Esophagus muscularis mucosa (tissue), 4 donors: ENCODE measurements around the gene ATP1A3. TPM values are rescaled to one million over a fixed set of nuclear protein-coding genes. Genes with fewer than 3 reads are reported as not detected.

Source experiments
- DNase-seq: peaks from one replicate; pipeline ENCODE4 v3.0.0-alpha.2; 2017; ENCODE audit errors: extremely low spot score
- H3K27ac ChIP-seq, 4 donors: fragments of 200-600 bp; sonication (generic); replicated peaks in 1 of 4; 1 replicate in 3 of 4; 2 replicates in 1 of 4; pipeline ENCODE4 v1.5.1; 2016 to 2019; ENCODE audit warnings: mild to moderate bottlenecking in 1 of 4
- H3K27me3 ChIP-seq, 4 donors: fragments of 200-600 bp; sonication (generic); one replicate each; pipeline versions ENCODE4 v1.5.1 to v1.6.0; 2016 to 2019
- H3K36me3 ChIP-seq, 4 donors: fragments of 200-600 bp; sonication (generic); one replicate each; pipeline ENCODE4 v1.5.1; 2016 to 2019
- H3K4me1 ChIP-seq, 4 donors: fragments of 200-600 bp; sonication (generic); one replicate each; pipeline ENCODE4 v1.5.1; 2016 to 2019
- H3K4me3 ChIP-seq, 4 donors: fragments of 200-600 bp; sonication (generic); 1 replicate in 2 of 4; 2 replicates in 2 of 4; pipeline ENCODE4 v1.5.1; 2016 to 2019; ENCODE audit warnings: mild to moderate bottlenecking in 4 of 4, moderate library complexity in 1 of 4
- H3K9me3 ChIP-seq, 4 donors: fragments of 200-600 bp; sonication (generic); 1 replicate in 3 of 4; 2 replicates in 1 of 4; pipeline ENCODE4 v1.5.1; 2016 to 2019
- EP300 ChIP-seq: sonication (generic); formaldehyde crosslinking; IDR thresholded peaks from one replicate; pipeline ENCODE4 v1.6.1; 2017; ENCODE audit warnings: antibody characterized with exemption
- POLR2A ChIP-seq: fragments of 450-650 bp; IDR thresholded peaks from one replicate; pipeline ENCODE4 v1.6.1; 2017; ENCODE audit warnings: antibody characterized with exemption, moderate library complexity, mild to moderate bottlenecking, low read depth
- POLR2AphosphoS5 ChIP-seq, 2 donors: sonication (generic); formaldehyde crosslinking; IDR thresholded peaks; one replicate each; pipeline ENCODE4 v1.6.1; 2017; ENCODE audit warnings: antibody characterized with exemption in 2 of 2
- WGBS: methylation state at CpG from one replicate; pipeline ENCODE4 v1.1.5; 2018; 5-methylcytosine and 5-hydroxymethylcytosine counted together
- intact Hi-C: fragments of 100-400 bp; cut with DNase I; formaldehyde crosslinking; loops from one replicate; pipeline ENCODE4 v1.15.1; 2023
- total RNA-seq, 4 donors: library from RNA; depleted of rRNA; stranded (reverse); fragments of >200 nt; gene quantifications; one replicate each; pipeline versions ENCODE4 v1.1.0 to v1.2.1, GENCODE V29; 2016
- TF ChIP-seq, protein P1 (sequence below), 3 experiments: fragments of 200-600 bp in 2 of 3; fragments of 450-650 bp in 1 of 3; sonication (generic) in 2 of 3; IDR thresholded peaks; one replicate each; pipeline ENCODE4 v1.5.1; 2017 to 2019; ENCODE audit warnings: antibody characterized with exemption in 3 of 3, mild to moderate bottlenecking in 2 of 3, moderate library complexity in 1 of 3

The ATP1A3 gene
- total RNA-seq, 4 donors from 2014 or later = 2.1 to 4.3 (median 3.5) TPM

- no peak overlapping the region for H3K4me3 ChIP-seq
- H3K4me1 ChIP-seq = peaks cover 7 to 11% (median 8%) of the 10 kb centered on the region in 4 donors
- H3K27me3 ChIP-seq = peaks cover 0 to 33% (median 14%) of the 10 kb centered on the region in 4 donors
- DNase-seq = no peak
- H3K27ac ChIP-seq = no peak overlapping the region
- H3K36me3 ChIP-seq = peaks cover 0 to 32% (median 0%) of the 10 kb centered on the region in 4 donors
- intact Hi-C loops = no loop called here
- no peak for TF ChIP-seq POLR2A
- TF ChIP-seq, protein P1, sequence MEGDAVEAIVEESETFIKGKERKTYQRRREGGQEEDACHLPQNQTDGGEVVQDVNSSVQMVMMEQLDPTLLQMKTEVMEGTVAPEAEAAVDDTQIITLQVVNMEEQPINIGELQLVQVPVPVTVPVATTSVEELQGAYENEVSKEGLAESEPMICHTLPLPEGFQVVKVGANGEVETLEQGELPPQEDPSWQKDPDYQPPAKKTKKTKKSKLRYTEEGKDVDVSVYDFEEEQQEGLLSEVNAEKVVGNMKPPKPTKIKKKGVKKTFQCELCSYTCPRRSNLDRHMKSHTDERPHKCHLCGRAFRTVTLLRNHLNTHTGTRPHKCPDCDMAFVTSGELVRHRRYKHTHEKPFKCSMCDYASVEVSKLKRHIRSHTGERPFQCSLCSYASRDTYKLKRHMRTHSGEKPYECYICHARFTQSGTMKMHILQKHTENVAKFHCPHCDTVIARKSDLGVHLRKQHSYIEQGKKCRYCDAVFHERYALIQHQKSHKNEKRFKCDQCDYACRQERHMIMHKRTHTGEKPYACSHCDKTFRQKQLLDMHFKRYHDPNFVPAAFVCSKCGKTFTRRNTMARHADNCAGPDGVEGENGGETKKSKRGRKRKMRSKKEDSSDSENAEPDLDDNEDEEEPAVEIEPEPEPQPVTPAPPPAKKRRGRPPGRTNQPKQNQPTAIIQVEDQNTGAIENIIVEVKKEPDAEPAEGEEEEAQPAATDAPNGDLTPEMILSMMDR (IDR thresholded peaks at IDR 0.05) = no peak
- TF ChIP-seq POLR2AphosphoS5 (IDR thresholded peaks at IDR 0.05) = no peak
- TF ChIP-seq EP300 = no peak
- WGBS = 86% methylated on average over 9 of the region's 9 CpGs
- H3K9me3 ChIP-seq = no peaks in the 10 kb centered on the region
Measured at GRCh38 chr19:41988947-41989346, 5.1 kb downstream of the ATP1A3 start.

DNA sequence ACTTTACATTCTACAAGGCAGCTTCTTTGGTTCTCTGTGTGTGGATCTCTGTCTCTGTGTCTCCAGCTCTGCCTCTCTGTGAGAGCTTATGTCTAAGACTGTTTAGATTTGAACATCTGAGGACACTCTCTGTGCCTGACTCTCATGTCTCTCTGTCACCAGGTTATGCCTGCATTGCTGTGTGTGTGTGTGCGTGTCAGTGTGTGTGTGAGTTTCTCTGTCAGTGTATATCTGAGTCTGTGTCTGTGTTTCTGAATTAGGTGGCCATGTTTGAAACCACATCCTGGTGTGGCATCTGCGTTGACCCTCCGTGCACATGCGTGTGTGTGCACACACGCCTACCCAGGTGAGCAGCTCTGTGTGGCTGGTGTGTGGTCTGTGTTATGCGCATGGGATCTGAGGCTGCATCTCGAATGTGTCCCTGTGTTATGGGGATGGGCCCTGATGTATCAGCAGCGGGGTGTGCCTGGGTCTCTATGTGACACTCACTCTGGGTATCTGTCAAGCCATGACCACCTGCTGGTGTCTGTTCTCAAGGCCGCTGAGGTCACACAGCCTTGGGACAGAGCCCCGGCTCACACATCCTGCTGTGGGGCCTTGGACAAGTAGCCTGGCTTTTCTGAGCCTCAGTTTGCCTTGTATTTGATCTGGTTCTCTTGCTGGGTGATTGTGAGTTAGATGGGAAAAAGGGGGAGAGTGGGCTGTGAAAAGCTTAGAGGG is 6.7 kb downstream of the ATP1A3 start:
- peaks cover 0 to 32% (median 0%) of the 10 kb centered on the region in 4 donors for H3K36me3 ChIP-seq
- H3K4me3 ChIP-seq = no peak overlapping the region
- H3K27me3 ChIP-seq = peaks cover 0 to 17% (median 5%) of the 10 kb centered on the region in 4 donors
- no peaks in the 10 kb centered on the region for H3K9me3 ChIP-seq
- no peak for TF ChIP-seq EP300
- TF ChIP-seq, protein P1 (IDR thresholded peaks at IDR 0.05) = no peak
- no peak for TF ChIP-seq POLR2AphosphoS5 (IDR thresholded peaks at IDR 0.05)
- no peak for TF ChIP-seq POLR2A
- DNase-seq = no peak
- WGBS = 86% methylated on average over 8 of the region's 10 CpGs
- H3K27ac ChIP-seq = no peak overlapping the region
- peaks cover 0 to 3% (median 0%) of the 10 kb centered on the region in 4 donors for H3K4me1 ChIP-seq
- intact Hi-C loops = no loop called here

- H3K36me3 ChIP-seq = peaks cover 0 to 48% (median 0%) of the 10 kb centered on the region in 4 donors
- no peaks in the 10 kb centered on the region for H3K9me3 ChIP-seq
- no peak for DNase-seq
- no peak overlapping the region for H3K4me3 ChIP-seq
- no peak overlapping the region for H3K27ac ChIP-seq
- no peaks in the 10 kb centered on the region for H3K4me1 ChIP-seq
- no peaks in the 10 kb centered on the region for H3K27me3 ChIP-seq
- intact Hi-C loops = no loop called here
- 95% methylated on average over 15 of the region's 17 CpGs for WGBS
- TF ChIP-seq EP300 (no peak), POLR2A (no peak), POLR2AphosphoS5 (IDR thresholded peaks at IDR 0.05) (no peak)
- TF ChIP-seq, protein P1 (IDR thresholded peaks at IDR 0.05) = no peak
Measured at GRCh38 chr19:41984961-41985360, 9.1 kb downstream of the ATP1A3 start.

DNA sequence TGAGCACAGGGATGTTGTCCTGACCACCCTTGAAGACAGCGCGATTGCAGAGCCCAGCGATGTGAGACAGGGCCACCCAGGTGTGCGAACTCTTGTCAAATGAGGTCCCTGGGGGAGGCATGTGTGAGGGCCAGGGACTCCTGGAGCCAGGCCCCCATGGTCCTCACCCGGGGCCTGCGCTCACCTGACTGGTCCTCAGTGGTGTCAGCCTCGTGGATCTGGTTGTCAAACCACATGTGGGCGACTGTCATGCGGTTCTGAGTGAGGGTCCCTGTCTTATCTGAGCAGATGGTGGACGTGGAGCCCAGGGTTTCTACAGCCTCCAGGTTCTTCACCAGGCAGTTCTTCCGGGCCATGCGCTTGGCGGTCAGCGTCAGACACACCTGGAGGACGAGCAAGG is 12.3 kb downstream of the ATP1A3 start:
- TF ChIP-seq, protein P1 (IDR thresholded peaks at IDR 0.05) = no peak
- no peak for TF ChIP-seq POLR2A
- no peak for TF ChIP-seq POLR2AphosphoS5 (IDR thresholded peaks at IDR 0.05)
- TF ChIP-seq EP300 = no peak
- intact Hi-C loops = no loop called here
- Histone ChIP-seq H3K27ac (no peak overlapping the region), H3K4me1 (no peaks in the 10 kb centered on the region), H3K36me3 (peaks cover 0 to 41% (median 0%) of the 10 kb centered on the region in 4 donors), H3K4me3 (no peak overlapping the region), H3K9me3 (no peaks in the 10 kb centered on the region), H3K27me3 (no peaks in the 10 kb centered on the region)
- WGBS = 88% methylated on average over 15 of the region's 15 CpGs
- no peak for DNase-seq
